ENCODE data around the gene GNAS-AS1. TPM values are rescaled to one million over a fixed set of nuclear protein-coding genes. Genes with fewer than 3 reads are reported as not detected.

Gene GNAS-AS1
- total and polyA plus RNA-seq, 10 of the 15 experiments (the other 5 are each of a cell fraction or from before 2014, with no cell fraction given): 0.06 to 2.7 (median 1.2) TPM

DNA sequence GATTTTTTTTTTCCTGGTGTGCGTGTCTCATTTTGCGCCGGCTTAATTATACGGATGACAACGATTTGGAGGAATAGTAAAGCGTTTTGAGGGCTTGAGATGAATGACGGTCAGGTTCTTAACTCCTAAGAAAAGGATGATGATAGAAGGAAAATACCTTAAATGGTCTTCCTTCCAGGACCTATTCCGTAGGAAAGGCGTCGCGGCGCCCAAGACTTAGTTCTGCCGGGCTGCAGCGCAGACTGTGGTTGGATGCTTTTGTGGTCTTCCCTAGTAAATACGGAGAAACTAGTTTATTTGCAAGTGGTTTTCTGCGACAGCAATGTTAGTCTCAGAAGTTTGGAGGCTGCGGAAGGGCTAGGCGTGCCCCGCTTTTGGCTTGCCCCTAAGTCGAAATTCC, 8.4 kb downstream of the GNAS-AS1 start:
- FAIRE-seq: no peak
- Histone ChIP-seq H3K9me3 (replicated peaks; ENCODE audit: control insufficient read depth, insufficient read depth, low read length) (no peaks in the 10 kb centered on the region; the same call in 1 of the 3 replicates), H2AFZ (ENCODE audit: control insufficient read depth, low read depth, low read length) (no peak overlapping the region), H3K27me3 (replicated peaks in 1 of 2; ENCODE audit: control insufficient read depth in 2 of 2, insufficient read depth in 2 of 2, low read length in 1 of 2) (peaks cover 0 to 2% of the 10 kb centered on the region in 2 experiments; a peak in 3 of 4 replicates), H3K4me2 (ENCODE audit: control insufficient read depth, insufficient read depth) (no peak overlapping the region), H3K79me2 (ENCODE audit: control insufficient read depth, insufficient read depth, low read length) (no peaks in the 10 kb centered on the region), H4K20me1 (ENCODE audit: control insufficient read depth, insufficient read depth) (no peaks in the 10 kb centered on the region), H3K4me1 (ENCODE audit: control insufficient read depth, insufficient read depth, low read length) (no peaks in the 10 kb centered on the region), H3K27ac (ENCODE audit: control insufficient read depth, insufficient read depth) (no peak overlapping the region), H3K4me3 (no peak overlapping the region), H3K9ac (ENCODE audit: control insufficient read depth, insufficient read depth, low read length) (no peak overlapping the region), H3K36me3 (ENCODE audit: control insufficient read depth in 2 of 2, insufficient read depth in 2 of 2, low read length in 1 of 2) (no peaks in the 10 kb centered on the region; a peak in 1 of 4 replicates)
- in situ Hi-C loops (cut with MboI) (no loop called here), intact Hi-C loops (cut with micrococcal nuclease; ENCODE audit: unreplicated experiment) (no loop called here)
- CTCF ChIA-PET: no interaction called here
- no peak for DNase-seq (ENCODE audit: low read depth, low spot score)
- SMC1A ChIA-PET (ENCODE audit: uncharacterized antibody, unreplicated experiment): no interaction called here
- BruUV-seq (replicated peaks): no TSS peak
- ATAC-seq: no peak
- RAD21 ChIA-PET (ENCODE audit: unreplicated experiment): no interaction called here
- POLR2A ChIA-PET: interaction anchor here (0.6 kb wide), 1 partner anchor 1242 kb away, joined by 6 read pairs; no protein-coding TSS in a partner anchor
- TF ChIP-seq, protein P1, sequence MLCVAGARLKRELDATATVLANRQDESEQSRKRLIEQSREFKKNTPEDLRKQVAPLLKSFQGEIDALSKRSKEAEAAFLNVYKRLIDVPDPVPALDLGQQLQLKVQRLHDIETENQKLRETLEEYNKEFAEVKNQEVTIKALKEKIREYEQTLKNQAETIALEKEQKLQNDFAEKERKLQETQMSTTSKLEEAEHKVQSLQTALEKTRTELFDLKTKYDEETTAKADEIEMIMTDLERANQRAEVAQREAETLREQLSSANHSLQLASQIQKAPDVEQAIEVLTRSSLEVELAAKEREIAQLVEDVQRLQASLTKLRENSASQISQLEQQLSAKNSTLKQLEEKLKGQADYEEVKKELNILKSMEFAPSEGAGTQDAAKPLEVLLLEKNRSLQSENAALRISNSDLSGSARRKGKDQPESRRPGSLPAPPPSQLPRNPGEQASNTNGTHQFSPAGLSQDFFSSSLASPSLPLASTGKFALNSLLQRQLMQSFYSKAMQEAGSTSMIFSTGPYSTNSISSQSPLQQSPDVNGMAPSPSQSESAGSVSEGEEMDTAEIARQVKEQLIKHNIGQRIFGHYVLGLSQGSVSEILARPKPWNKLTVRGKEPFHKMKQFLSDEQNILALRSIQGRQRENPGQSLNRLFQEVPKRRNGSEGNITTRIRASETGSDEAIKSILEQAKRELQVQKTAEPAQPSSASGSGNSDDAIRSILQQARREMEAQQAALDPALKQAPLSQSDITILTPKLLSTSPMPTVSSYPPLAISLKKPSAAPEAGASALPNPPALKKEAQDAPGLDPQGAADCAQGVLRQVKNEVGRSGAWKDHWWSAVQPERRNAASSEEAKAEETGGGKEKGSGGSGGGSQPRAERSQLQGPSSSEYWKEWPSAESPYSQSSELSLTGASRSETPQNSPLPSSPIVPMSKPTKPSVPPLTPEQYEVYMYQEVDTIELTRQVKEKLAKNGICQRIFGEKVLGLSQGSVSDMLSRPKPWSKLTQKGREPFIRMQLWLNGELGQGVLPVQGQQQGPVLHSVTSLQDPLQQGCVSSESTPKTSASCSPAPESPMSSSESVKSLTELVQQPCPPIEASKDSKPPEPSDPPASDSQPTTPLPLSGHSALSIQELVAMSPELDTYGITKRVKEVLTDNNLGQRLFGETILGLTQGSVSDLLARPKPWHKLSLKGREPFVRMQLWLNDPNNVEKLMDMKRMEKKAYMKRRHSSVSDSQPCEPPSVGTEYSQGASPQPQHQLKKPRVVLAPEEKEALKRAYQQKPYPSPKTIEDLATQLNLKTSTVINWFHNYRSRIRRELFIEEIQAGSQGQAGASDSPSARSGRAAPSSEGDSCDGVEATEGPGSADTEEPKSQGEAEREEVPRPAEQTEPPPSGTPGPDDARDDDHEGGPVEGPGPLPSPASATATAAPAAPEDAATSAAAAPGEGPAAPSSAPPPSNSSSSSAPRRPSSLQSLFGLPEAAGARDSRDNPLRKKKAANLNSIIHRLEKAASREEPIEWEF (IDR thresholded peaks at IDR 0.05; ENCODE audit: insufficient replicate concordance, low read depth, low read length): no peak
- TF ChIP-seq GABPA (IDR thresholded peaks at IDR 0.05; ENCODE audit: low read depth) (no peak), CBX5 (IDR thresholded peaks at IDR 0.05; ENCODE audit: low read depth) (no peak), KLF5 (IDR thresholded peaks at IDR 0.05; ENCODE audit: partially characterized antibody) (no peak), MYB (IDR thresholded peaks at IDR 0.05; ENCODE audit: borderline replicate concordance, low read depth, low read length) (no peak), MTA3 (IDR thresholded peaks at IDR 0.05; ENCODE audit: borderline replicate concordance, low read length) (no peak), MEF2B (IDR thresholded peaks at IDR 0.05; ENCODE audit: partially characterized antibody, poor library complexity, severe bottlenecking) (no peak), PAX8 (IDR thresholded peaks at IDR 0.05) (no peak), ZNF274 (IDR thresholded peaks at IDR 0.05; ENCODE audit: insufficient read depth, insufficient read length) (no peak), LARP7 (IDR thresholded peaks at IDR 0.05) (no peak), SP1 (IDR thresholded peaks at IDR 0.05; ENCODE audit: low read depth, low read length) (no peak), POU2F2 (IDR thresholded peaks at IDR 0.05; ENCODE audit: borderline replicate concordance, low read depth, low read length) (no peak), IRF4 (IDR thresholded peaks at IDR 0.05; ENCODE audit: low read depth, low read length) (no peak), FOS (IDR thresholded peaks at IDR 0.05; ENCODE audit: borderline replicate concordance, extremely low read depth, insufficient read length) (no peak), CBX3 (IDR thresholded peaks at IDR 0.05; ENCODE audit: borderline replicate concordance, low read depth) (no peak), EP300 (IDR thresholded peaks at IDR 0.05; ENCODE audit: borderline replicate concordance in 1 of 2, control insufficient read depth in 1 of 2, low read depth in 2 of 2, low read length in 2 of 2) (no peak)
- TF ChIP-seq, protein P2, sequence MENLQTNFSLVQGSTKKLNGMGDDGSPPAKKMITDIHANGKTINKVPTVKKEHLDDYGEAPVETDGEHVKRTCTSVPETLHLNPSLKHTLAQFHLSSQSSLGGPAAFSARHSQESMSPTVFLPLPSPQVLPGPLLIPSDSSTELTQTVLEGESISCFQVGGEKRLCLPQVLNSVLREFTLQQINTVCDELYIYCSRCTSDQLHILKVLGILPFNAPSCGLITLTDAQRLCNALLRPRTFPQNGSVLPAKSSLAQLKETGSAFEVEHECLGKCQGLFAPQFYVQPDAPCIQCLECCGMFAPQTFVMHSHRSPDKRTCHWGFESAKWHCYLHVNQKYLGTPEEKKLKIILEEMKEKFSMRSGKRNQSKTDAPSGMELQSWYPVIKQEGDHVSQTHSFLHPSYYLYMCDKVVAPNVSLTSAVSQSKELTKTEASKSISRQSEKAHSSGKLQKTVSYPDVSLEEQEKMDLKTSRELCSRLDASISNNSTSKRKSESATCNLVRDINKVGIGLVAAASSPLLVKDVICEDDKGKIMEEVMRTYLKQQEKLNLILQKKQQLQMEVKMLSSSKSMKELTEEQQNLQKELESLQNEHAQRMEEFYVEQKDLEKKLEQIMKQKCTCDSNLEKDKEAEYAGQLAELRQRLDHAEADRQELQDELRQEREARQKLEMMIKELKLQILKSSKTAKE (IDR thresholded peaks at IDR 0.05; ENCODE audit: low read depth, poor library complexity, severe bottlenecking): no peak
- WGBS (ENCODE audit: insufficient coverage, insufficient replicate concordance, low lambda C conversion rate, missing lambda C conversion rate): 48% methylated on average over 20 of the region's 20 CpGs
